CD1c-positive myeloid dendritic cell (primary cell): ENCODE data around the gene MED25.

Source experiments
- DNase-seq: peaks from one replicate; pipeline ENCODE4 v3.0.0-alpha.2; 2016; ENCODE audit errors: extremely low spot score

Gene MED25

GRCh38 chr19:49799271-49799797 is 18.8 kb upstream of the MED25 start:
- no peak for DNase-seq

- no peak for DNase-seq
Measured at GRCh38 chr19:49799798-49800376, 18.2 kb upstream of the MED25 start.

- no peak for DNase-seq
Measured at GRCh38 chr19:49800771-49801170, 17.3 kb upstream of the MED25 start.

- DNase-seq = no peak
Measured at GRCh38 chr19:49801401-49801888, 16.6 kb upstream of the MED25 start.

GRCh38 chr19:49801966-49802661 is 16.0 kb upstream of the MED25 start:
- DNase-seq = no peak

GRCh38 chr19:49802836-49803528 is 15.1 kb upstream of the MED25 start:
- no peak for DNase-seq

- no peak for DNase-seq
Measured at GRCh38 chr19:49803529-49803856, 14.6 kb upstream of the MED25 start.

- DNase-seq = no peak
Measured at GRCh38 chr19:49805822-49806619, 12.1 kb upstream of the MED25 start.

- DNase-seq = no peak
Measured at GRCh38 chr19:49806620-49806959, 11.5 kb upstream of the MED25 start.

GRCh38 chr19:49807058-49807903 is 10.8 kb upstream of the MED25 start:
- peak; percentile 45 for DNase-seq

GRCh38 chr19:49807904-49808675 is 10.0 kb upstream of the MED25 start:
- no peak for DNase-seq

- DNase-seq = peak; percentile 86
Measured at GRCh38 chr19:49808711-49809159, 9.4 kb upstream of the MED25 start.

- peak; percentile 66 for DNase-seq
Measured at GRCh38 chr19:49809160-49809940, 8.7 kb upstream of the MED25 start.

GRCh38 chr19:49809941-49810389 is 8.1 kb upstream of the MED25 start:
- DNase-seq = no peak

GRCh38 chr19:49811328-49811727 is 6.8 kb upstream of the MED25 start:
- DNase-seq = no peak

- peak; percentile 12 for DNase-seq
Measured at GRCh38 chr19:49812452-49812996, 5.6 kb upstream of the MED25 start.

GRCh38 chr19:49812997-49813861 is 4.9 kb upstream of the MED25 start, which contains the start of gene FUZ:
TSS of gene FUZ (minus strand) at chr19:49813292. CDS start at chr19:49813106, 186 bp downstream.
- peak; percentile 98 for DNase-seq

- peak; percentile 21 for DNase-seq
Measured at GRCh38 chr19:49814010-49814409, 4.1 kb upstream of the MED25 start.
